RWPE2 (cell line): ENCODE measurements around the gene SLC19A1.
"Not testable (repeated sequence)": the region's sequence is repeated elsewhere in the genome, so short reads cannot be mapped to it uniquely, and the experiment has no call there.

Experiments used
- ATAC-seq: fragments of 200-7000 bp; cut with Tn5 transposase; 3 replicates; pipeline ENCODE4 v1.9.1; 2021; ENCODE audit warnings: low read depth
- DNase-seq: peaks from one replicate; pipeline ENCODE4 v3.0.0-alpha.2; 2020; ENCODE audit warnings: low spot score
- H3K27ac ChIP-seq: fragments of 450-650 bp; 2 replicates; pipeline ENCODE4 v1.5.1; 2017; ENCODE audit warnings: mild to moderate bottlenecking; ENCODE audit not compliant: poor library complexity, severe bottlenecking
- H3K27me3 ChIP-seq: fragments of 250-450 bp; sonication (Bioruptor Pico); 2 replicates; pipeline ENCODE4 v1.5.1; 2021; ENCODE audit warnings: mild to moderate bottlenecking, moderate library complexity; ENCODE audit not compliant: insufficient read depth, poor library complexity, severe bottlenecking
- H3K36me3 ChIP-seq: fragments of 250-450 bp; sonication (Bioruptor Pico); 2 replicates; pipeline ENCODE4 v1.5.1; 2020; ENCODE audit warnings: low read depth, mild to moderate bottlenecking, moderate library complexity
- H3K4me1 ChIP-seq: fragments of 250-450 bp; sonication (Bioruptor Pico); 2 replicates; pipeline ENCODE4 v1.5.1; 2021; ENCODE audit warnings: mild to moderate bottlenecking, moderate library complexity; ENCODE audit not compliant: insufficient read depth, poor library complexity, severe bottlenecking
- H3K4me3 ChIP-seq: fragments of 250-450 bp; sonication (Bioruptor Pico); 2 replicates; pipeline ENCODE4 v1.5.1; 2021; ENCODE audit warnings: mild to moderate bottlenecking, moderate library complexity; ENCODE audit not compliant: severe bottlenecking
- H3K9me3 ChIP-seq: fragments of 250-450 bp; sonication (Bioruptor Pico); 2 replicates; pipeline ENCODE4 v1.5.1; 2021; ENCODE audit warnings: mild to moderate bottlenecking, moderate library complexity; ENCODE audit not compliant: severe bottlenecking
- TF ChIP-seq, protein P1 (sequence below): fragments of 450-650 bp; IDR thresholded peaks from one replicate; pipeline ENCODE4 v1.5.1; 2017; ENCODE audit warnings: mild to moderate bottlenecking, moderate library complexity; ENCODE audit not compliant: poor library complexity, severe bottlenecking

The SLC19A1 gene

GRCh38 chr21:45568383-45568782 is 26.1 kb upstream of the SLC19A1 start:
- TF ChIP-seq, protein P1, sequence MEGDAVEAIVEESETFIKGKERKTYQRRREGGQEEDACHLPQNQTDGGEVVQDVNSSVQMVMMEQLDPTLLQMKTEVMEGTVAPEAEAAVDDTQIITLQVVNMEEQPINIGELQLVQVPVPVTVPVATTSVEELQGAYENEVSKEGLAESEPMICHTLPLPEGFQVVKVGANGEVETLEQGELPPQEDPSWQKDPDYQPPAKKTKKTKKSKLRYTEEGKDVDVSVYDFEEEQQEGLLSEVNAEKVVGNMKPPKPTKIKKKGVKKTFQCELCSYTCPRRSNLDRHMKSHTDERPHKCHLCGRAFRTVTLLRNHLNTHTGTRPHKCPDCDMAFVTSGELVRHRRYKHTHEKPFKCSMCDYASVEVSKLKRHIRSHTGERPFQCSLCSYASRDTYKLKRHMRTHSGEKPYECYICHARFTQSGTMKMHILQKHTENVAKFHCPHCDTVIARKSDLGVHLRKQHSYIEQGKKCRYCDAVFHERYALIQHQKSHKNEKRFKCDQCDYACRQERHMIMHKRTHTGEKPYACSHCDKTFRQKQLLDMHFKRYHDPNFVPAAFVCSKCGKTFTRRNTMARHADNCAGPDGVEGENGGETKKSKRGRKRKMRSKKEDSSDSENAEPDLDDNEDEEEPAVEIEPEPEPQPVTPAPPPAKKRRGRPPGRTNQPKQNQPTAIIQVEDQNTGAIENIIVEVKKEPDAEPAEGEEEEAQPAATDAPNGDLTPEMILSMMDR, result no peak
- no peak overlapping the region for H3K4me3 ChIP-seq
- DNase-seq (no peak), ATAC-seq (no peak)
- no peaks in the 10 kb centered on the region for H3K36me3 ChIP-seq
- peaks cover 25% of the 10 kb centered on the region for H3K27me3 ChIP-seq
- no peak overlapping the region for H3K27ac ChIP-seq
- no peaks in the 10 kb centered on the region for H3K9me3 ChIP-seq
- H3K4me1 ChIP-seq, result no peaks in the 10 kb centered on the region

GRCh38 chr21:45564137-45564536 is 21.9 kb upstream of the SLC19A1 start:
- H3K4me3 ChIP-seq, H3K4me1 ChIP-seq, H3K9me3 ChIP-seq, DNase-seq, H3K27ac ChIP-seq, ATAC-seq, H3K36me3 ChIP-seq: not testable (repeated sequence)
- H3K27me3 ChIP-seq, result peaks cover 28% of the 10 kb centered on the region

DNA sequence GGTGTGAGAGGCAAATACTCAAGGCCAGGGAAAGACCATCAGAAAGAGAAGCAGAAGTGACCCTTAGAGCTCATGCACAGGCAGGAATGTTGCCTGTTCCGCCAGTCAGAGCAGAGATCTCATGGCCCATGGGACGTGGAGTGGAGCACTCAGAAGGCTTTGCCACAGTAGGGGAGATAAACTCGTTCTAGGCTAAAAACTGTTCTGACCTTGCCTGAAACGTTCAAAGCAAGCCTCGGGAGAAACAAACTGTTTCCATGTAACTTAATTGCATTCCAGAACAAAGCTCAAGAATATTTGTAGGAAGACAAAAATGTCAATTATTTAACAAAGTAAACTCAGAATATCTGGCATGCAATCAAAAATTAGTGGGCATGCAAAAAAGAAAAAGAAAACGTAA is 20.7 kb upstream of the SLC19A1 start:
- no peak overlapping the region for H3K4me3 ChIP-seq
- TF ChIP-seq, protein P1, result no peak
- ATAC-seq, result no peak

GRCh38 chr21:45562402-45562801 is 20.2 kb upstream of the SLC19A1 start:
- DNase-seq (no peak), ATAC-seq (no peak)
- no peaks in the 10 kb centered on the region for H3K36me3 ChIP-seq
- no peaks in the 10 kb centered on the region for H3K9me3 ChIP-seq
- TF ChIP-seq, protein P1, result no peak
- H3K27me3 ChIP-seq, result peaks cover 28% of the 10 kb centered on the region
- no peaks in the 10 kb centered on the region for H3K4me1 ChIP-seq
- no peak overlapping the region for H3K27ac ChIP-seq
- H3K4me3 ChIP-seq, result no peak overlapping the region

More for the DNA sequence above, 20.7 kb upstream of the SLC19A1 start:
- no peaks in the 10 kb centered on the region for H3K4me1 ChIP-seq
- peaks cover 28% of the 10 kb centered on the region for H3K27me3 ChIP-seq
- no peaks in the 10 kb centered on the region for H3K36me3 ChIP-seq
- no peak overlapping the region for H3K27ac ChIP-seq
- no peaks in the 10 kb centered on the region for H3K9me3 ChIP-seq
- DNase-seq, result no peak

DNA sequence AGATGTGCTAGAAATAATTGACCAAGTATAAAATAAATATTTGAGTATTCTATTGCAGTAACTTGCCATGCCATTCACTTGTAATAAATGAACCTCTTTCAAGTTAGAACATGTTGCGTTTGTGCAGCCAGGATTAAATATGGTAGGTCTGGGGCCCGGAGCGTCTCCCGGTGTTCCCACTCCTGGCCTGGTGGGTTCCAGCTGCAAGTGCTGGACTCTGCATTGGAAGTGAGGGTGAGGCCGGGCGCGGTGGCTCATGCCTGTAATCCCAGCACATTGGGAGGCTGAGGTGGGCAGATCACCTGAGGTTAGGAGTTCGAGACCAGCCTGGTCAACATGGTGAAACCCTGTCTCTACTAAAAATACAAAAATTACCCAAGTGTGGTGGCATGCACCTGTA is 19.0 kb upstream of the SLC19A1 start:
- not testable (repeated sequence) for H3K4me3 ChIP-seq, ATAC-seq, H3K36me3 ChIP-seq, H3K4me1 ChIP-seq, H3K27ac ChIP-seq, DNase-seq, H3K9me3 ChIP-seq
- H3K27me3 ChIP-seq, result peaks cover 20% of the 10 kb centered on the region

GRCh38 chr21:45560106-45561021 is 18.1 kb upstream of the SLC19A1 start:
- no peak for ATAC-seq
- no peak overlapping the region for H3K4me3 ChIP-seq
- no peak overlapping the region for H3K27ac ChIP-seq
- peaks cover 17% of the 10 kb centered on the region for H3K27me3 ChIP-seq
- no peaks in the 10 kb centered on the region for H3K9me3 ChIP-seq
- DNase-seq, result no peak
- no peaks in the 10 kb centered on the region for H3K36me3 ChIP-seq
- H3K4me1 ChIP-seq, result no peaks in the 10 kb centered on the region
- TF ChIP-seq, protein P1, result no peak
